Esophagus squamous epithelium (tissue), 4 donors: Measurements from ENCODE around the gene SCMH1.

Experiments
- CTCF ChIP-seq, 6 experiments: fragments of 450-650 bp in 4 of 6; fragments of 200-600 bp in 2 of 6; sonication (generic) in 2 of 6; IDR thresholded peaks; one replicate each; pipeline ENCODE4 v1.5.1; 2016 to 2019; ENCODE audit warnings: antibody characterized with exemption in 6 of 6, mild to moderate bottlenecking in 4 of 6, moderate library complexity in 4 of 6
- POLR2A ChIP-seq, 4 donors: fragments of 450-650 bp; IDR thresholded peaks; one replicate each; pipeline ENCODE4 v1.6.1; 2017; ENCODE audit warnings: antibody characterized with exemption in 4 of 4, mild to moderate bottlenecking in 4 of 4, moderate library complexity in 3 of 4

- TF ChIP-seq CTCF (IDR thresholded peaks at IDR 0.05) = no peak
- TF ChIP-seq POLR2A (IDR thresholded peaks at IDR 0.05) = no peak
Observed at GRCh38 chr1:41280202-41281032, 38.3 kb upstream of the SCMH1 start.
